Kidney (tissue), 14 donors: Measurements from ENCODE around the gene GZMM. TPM values are rescaled to one million over a fixed set of nuclear protein-coding genes. Genes with fewer than 3 reads are reported as not detected.
"Not testable (repeated sequence)": the region's sequence is repeated elsewhere in the genome, so short reads cannot be mapped to it uniquely, and the experiment has no call there.

Experiments used
- DNase-seq, 5 donors: peaks; one replicate each; pipeline ENCODE4 v3.0.0-alpha.2; 2013 to 2020
- FAIRE-seq: peaks from 2 replicates; lab custom pipeline; 2012; peaks lifted over from hg19 to GRCh38; lab: Jason Lieb, UNC
- H3K27ac ChIP-seq, 2 donors: one replicate each; pipeline ENCODE4 v1.7.0; 2013; ENCODE audit warnings: low read depth in 2 of 2, low read length in 2 of 2, inconsistent platforms in 1 of 2
- H3K27me3 ChIP-seq: one replicate; pipeline ENCODE4 v1.7.1; 2013; ENCODE audit warnings: low read length, inconsistent platforms; ENCODE audit not compliant: control insufficient read depth, insufficient read depth
- H3K36me3 ChIP-seq, 3 donors: one replicate each; pipeline versions ENCODE4 v1.7.0 to v1.7.1; 2013; ENCODE audit warnings: low read length in 3 of 3, control low read depth in 1 of 3, inconsistent platforms in 1 of 3; ENCODE audit not compliant: insufficient read depth in 3 of 3, control insufficient read depth in 2 of 3
- H3K4me1 ChIP-seq, 3 donors: one replicate each; pipeline versions ENCODE4 v1.7.0 to v1.7.1; 2013; ENCODE audit warnings: low read length in 3 of 3, inconsistent platforms in 1 of 3, low read depth in 1 of 3; ENCODE audit not compliant: control insufficient read depth in 2 of 3, insufficient read depth in 2 of 3
- H3K4me3 ChIP-seq, 3 donors: one replicate each; pipeline versions ENCODE4 v1.7.0 to v1.8.1; 2013; ENCODE audit warnings: low read length in 3 of 3, control low read depth in 1 of 3, inconsistent platforms in 1 of 3
- H3K9ac ChIP-seq, 3 donors: one replicate each; pipeline versions ENCODE4 v1.7.0 to v1.7.1; 2013; ENCODE audit warnings: low read length in 3 of 3, control low read depth in 1 of 3, inconsistent platforms in 1 of 3
- H3K9me3 ChIP-seq, 3 donors: one replicate each; pipeline versions ENCODE4 v1.7.0 to v1.7.1; 2013; ENCODE audit warnings: low read length in 3 of 3, control low read depth in 1 of 3, inconsistent platforms in 1 of 3; ENCODE audit not compliant: control insufficient read depth in 2 of 3, insufficient read depth in 1 of 3
- intact Hi-C: fragments of 100-400 bp; cut with DNase I; formaldehyde crosslinking; loops from one replicate; pipeline ENCODE4 v1.11.1; 2022
- polyA plus RNA-seq: library from polyadenylated mRNA; stranded (reverse); fragments of 350-450 nt; fragmentation: Illumina TruSeq; extraction: RNeasy Lipid Tissue Mini Kit (QIAGEN cat#74804); gene quantifications from one replicate; pipeline ENCODE4 v1.2.3, GENCODE V29; 2014; ENCODE audit warnings: low read depth, low replicate concordance; ENCODE audit not compliant: insufficient read depth
- total RNA-seq: library from RNA; stranded (reverse); fragmentation: NEBNext Ultra II Directional; extraction: Animal tissue kit (Norgen Biotek cat#: 25700); gene quantifications from one replicate; pipeline ENCODE4 v1.2.1, GENCODE V29; 2021
- TF ChIP-seq, protein P1 (sequence below): IDR thresholded peaks from 3 replicates; pipeline ENCODE4 v1.5.1; 2012; ENCODE audit warnings: mild to moderate bottlenecking, moderate library complexity, borderline replicate concordance; ENCODE audit not compliant: insufficient read depth; ENCODE audit errors: extremely low read depth
- donor health status: control.
- donor health status: control.
- donor health status: control.
- donor health status: control.
- donor health status: control.
- donor health status: DM: yes; HTN: yes; CAD: no.
- donor health status: Normal renal cell carcinoma (clear cell type).

GZMM gene
- total and polyA plus RNA-seq, 2 donors from 2014 or later = 2.8 TPM; not detected in 1

GRCh38 chr19:584240-585001, 40.6 kb downstream of the GZMM start:
- no peak for FAIRE-seq
- peak; percentile 71 to 86 (median 74) for DNase-seq
- H3K27me3 ChIP-seq = no peaks in the 10 kb centered on the region
- no peak overlapping the region for H3K9ac ChIP-seq
- H3K27ac ChIP-seq = no peak overlapping the region
- intact Hi-C loops = no loop called here
- peaks cover 0 to 3% (median 0%) of the 10 kb centered on the region in 3 donors for H3K4me1 ChIP-seq
- H3K4me3 ChIP-seq = no peak overlapping the region
- no peaks in the 10 kb centered on the region for H3K9me3 ChIP-seq
- TF ChIP-seq, protein P1, sequence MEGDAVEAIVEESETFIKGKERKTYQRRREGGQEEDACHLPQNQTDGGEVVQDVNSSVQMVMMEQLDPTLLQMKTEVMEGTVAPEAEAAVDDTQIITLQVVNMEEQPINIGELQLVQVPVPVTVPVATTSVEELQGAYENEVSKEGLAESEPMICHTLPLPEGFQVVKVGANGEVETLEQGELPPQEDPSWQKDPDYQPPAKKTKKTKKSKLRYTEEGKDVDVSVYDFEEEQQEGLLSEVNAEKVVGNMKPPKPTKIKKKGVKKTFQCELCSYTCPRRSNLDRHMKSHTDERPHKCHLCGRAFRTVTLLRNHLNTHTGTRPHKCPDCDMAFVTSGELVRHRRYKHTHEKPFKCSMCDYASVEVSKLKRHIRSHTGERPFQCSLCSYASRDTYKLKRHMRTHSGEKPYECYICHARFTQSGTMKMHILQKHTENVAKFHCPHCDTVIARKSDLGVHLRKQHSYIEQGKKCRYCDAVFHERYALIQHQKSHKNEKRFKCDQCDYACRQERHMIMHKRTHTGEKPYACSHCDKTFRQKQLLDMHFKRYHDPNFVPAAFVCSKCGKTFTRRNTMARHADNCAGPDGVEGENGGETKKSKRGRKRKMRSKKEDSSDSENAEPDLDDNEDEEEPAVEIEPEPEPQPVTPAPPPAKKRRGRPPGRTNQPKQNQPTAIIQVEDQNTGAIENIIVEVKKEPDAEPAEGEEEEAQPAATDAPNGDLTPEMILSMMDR = peak; percentile 75
- H3K36me3 ChIP-seq = peaks cover 0 to 11% (median 0%) of the 10 kb centered on the region in 3 donors

DNA sequence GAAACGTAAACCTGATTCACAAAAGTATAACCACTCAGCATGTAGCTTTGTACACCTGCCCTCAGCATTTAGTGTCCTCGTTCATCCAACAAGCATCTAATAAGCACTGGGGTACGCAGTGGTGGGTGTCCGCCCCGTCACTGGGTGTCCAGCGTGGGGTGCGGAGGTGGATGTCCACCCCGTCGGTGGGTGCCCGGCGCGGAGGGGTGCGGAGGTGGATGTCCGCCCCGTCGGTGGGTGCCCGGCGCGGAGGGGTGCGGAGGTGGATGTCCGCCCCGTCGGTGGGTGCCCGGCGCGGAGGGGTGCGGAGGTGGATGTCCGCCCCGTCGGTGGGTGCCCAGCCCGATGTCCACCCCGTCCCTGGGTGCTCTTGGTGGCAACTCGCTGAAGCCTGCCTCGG, 41.3 kb downstream of the GZMM start:
- H3K36me3 ChIP-seq, H3K27me3 ChIP-seq, FAIRE-seq, H3K9me3 ChIP-seq, H3K27ac ChIP-seq, DNase-seq, H3K9ac ChIP-seq, intact Hi-C loops, H3K4me1 ChIP-seq, H3K4me3 ChIP-seq: not testable (repeated sequence)

DNA sequence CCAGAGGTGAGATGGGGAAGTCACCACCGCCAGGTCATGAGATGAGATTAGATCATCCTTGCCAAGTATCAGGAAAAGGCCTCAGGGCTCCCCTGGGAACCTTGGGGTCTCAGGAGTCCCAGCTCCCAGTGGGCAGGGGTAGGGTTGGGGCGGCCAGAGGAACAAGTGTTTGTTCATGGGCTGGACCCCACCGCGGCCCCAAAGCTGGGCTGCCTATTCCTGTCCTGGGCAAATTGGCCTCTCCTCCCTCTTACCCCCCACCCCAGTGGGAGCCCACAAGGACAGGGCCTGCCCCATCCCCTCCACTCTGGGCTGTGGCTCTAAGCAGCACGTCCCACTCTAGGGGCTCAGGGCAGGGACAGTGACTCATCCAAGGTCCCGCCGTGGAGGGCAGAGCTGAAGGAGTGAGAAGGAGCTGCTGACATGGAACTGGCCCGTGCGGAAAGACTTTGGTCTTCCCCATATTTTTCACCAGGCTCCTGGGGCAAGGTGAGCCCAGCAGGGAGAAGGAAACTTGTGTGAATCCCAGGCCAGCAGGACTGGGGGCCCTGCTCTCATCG, 41.8 kb downstream of the GZMM start:
- Histone ChIP-seq H3K4me1 (peaks cover 0 to 3% (median 0%) of the 10 kb centered on the region in 3 donors), H3K9ac (no peak overlapping the region), H3K4me3 (no peak overlapping the region), H3K9me3 (no peaks in the 10 kb centered on the region), H3K27me3 (no peaks in the 10 kb centered on the region), H3K36me3 (peaks cover 0 to 5% (median 0%) of the 10 kb centered on the region in 3 donors), H3K27ac (no peak overlapping the region)
- DNase-seq = no peak
- intact Hi-C loops = no loop called here
- no peak for FAIRE-seq
- TF ChIP-seq, protein P1 = no peak

DNA sequence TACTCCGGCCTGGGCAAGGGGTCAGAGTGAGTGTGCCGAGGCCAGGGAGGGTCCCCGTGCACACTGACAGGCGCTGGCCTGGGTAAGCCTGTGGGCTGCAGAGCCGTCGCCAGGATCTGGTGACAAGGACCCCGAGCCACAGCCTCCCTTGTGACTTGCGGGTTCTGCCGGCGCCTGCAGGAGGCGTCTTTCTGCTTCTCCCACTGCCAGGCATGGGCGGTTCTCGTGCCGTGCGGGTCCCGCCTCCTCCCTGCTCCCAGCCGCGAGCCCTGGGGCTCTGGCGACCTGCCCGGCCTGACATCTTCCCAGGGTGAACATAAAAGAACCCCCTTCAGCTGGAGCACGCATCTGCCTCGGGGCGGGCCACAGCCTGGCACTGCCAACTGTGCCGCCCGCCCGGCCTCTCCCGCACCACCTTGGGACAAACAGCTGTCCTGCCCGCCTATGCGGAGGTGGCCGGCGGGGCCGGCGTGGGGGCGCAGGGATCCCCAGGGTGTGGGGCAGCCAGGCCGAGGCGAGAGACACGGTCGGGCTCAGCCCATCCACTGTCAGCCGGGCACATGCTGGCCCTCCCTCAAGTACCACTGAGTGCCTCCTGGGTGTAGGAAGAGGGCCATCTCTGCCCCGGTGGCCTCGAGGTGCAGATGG, 44.4 kb downstream of the GZMM start:
- FAIRE-seq (no peak), DNase-seq (peak; percentile 74 to 88 (median 79))
- H3K27ac ChIP-seq = no peak overlapping the region
- intact Hi-C loops = no loop called here
- H3K9ac ChIP-seq = no peak overlapping the region
- H3K27me3 ChIP-seq = no peaks in the 10 kb centered on the region
- TF ChIP-seq, protein P1 = peak; percentile 26
- peaks cover 0 to 3% (median 0%) of the 10 kb centered on the region in 3 donors for H3K4me1 ChIP-seq
- no peak overlapping the region for H3K4me3 ChIP-seq
- H3K36me3 ChIP-seq = no peaks in the 10 kb centered on the region
- H3K9me3 ChIP-seq = no peaks in the 10 kb centered on the region
